ENCODE measurements around the gene CIB4.

Gene CIB4

DNA sequence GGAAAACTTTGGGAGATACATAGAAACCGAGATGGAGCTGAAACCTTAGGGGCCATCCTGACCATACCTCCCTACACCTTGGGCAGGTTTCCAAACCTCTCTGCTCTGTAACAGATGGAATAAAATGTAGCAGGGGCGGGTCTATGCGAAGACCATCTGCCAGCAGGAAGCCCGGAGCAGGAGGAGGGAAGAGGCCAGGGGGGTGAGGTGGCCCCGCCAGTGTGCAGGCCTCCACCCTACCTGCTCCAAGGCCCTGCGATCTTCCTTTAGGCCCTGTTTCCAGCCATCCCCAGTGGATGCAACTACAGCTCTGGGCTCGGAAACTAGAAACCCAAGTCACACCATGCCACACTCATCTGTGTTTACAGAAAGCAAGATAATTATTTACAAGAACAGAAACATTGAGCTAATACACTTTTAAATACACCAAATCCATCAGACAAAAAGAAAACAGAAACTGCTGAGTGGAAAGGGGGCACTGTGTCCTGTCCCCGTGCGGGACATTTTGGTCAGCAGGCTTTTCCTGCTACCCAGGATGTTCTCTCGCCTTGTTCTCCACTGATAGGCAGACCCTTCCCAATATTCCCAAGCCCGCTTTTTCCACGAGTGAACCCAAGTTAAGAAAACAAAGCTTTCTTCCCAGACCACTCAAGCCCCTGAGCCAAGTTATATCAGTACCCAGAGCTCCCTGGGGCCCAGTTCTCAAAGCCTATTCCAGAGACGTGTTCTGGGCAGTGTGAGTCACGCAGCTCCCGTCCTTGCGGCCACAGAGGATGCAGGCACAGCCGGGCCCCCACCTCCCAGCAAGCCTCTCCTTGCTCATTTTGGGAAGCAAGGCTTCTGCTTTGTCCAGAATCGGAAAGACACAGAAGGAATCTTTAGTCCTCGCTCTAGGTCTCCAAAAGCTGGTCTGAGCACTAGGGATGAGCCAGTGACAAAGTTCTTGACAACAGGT is 17.3 kb downstream of the CIB4 start:
- no peak for DNase-seq (ENCODE audit: low spot score)

DNA sequence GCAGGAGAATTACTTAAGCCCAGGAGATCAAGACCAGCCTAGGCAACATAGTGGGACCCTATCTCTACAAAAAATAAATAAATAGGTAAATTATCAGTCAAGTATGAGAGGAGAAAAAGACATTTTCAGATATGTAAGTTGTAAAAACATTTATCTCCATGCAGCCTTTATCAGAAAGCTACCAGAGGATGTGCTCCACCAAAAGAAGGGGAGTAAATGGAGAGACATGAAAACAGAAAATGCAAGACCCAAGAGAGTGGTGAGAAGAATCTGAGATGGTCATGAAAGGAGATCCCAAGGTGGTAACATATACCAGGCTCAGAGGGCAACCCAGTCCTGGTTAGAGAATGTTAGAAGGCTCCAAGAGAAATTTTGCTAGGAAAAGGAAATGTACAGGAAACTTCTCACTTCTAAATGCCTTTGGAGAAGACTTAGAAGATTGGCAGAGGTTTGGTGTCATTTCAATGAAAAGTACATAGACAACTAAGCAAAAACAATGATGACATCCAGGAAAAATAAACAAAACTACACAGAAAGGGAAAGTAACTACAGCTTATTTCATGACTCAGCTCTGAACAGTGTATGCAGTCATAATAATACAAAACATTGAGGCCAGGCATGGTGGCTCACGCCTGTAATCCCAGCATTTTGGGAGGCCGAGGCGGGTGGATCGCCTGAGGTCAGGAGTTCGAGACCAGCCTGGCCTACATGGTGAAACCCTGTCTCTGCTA is 19.5 kb downstream of the CIB4 start:
- no peak for DNase-seq (ENCODE audit: low spot score)

DNA sequence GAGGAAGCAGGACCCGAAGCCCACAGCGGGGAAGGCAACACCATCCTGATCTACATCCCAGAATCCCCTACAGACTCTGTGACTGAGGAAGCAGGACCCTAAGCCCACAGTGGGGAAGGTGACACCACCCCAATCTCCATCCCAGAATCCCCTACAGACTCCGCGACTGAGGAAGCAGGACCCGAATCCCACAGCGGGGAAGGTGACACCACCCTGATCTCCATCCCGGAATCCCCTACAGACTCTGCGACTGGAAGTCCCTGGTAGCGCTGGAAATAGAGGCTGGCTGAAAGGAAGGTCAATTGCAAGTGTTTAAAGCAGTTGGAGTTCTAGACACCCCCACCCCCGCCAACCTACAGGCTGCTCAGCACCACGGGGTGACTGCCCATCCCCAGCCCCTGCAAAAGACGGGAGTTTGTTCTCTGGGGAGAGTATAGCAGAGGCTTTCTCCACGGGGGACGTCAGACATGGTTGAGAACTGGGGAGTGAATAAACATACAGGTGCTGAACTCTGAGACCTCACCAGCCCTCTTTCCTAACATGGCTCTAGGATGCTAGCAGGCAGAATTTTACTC is 21.0 kb downstream of the CIB4 start:
- no peak for DNase-seq (ENCODE audit: low spot score)

DNA sequence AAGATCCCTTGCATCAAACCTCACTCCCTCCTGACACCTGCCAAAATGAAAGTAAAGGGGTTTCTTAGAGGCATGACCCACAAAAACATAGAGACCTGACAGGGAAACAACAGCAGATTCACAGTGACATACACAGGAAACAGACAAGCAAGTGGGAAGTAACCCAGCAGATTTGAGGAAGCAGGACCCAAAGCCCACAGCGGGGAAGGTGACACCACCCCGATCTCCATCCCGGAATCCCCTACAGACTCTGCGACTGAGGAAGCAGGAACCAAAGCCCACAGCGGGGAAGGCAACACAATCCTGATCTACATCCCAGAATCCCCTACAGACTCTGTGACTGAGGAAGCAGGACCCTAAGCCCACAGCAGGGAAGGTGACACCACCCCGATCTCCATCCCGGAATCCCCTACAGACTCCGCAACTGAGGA is 21.6 kb downstream of the CIB4 start:
- DNase-seq (ENCODE audit: low spot score), result no peak

DNA sequence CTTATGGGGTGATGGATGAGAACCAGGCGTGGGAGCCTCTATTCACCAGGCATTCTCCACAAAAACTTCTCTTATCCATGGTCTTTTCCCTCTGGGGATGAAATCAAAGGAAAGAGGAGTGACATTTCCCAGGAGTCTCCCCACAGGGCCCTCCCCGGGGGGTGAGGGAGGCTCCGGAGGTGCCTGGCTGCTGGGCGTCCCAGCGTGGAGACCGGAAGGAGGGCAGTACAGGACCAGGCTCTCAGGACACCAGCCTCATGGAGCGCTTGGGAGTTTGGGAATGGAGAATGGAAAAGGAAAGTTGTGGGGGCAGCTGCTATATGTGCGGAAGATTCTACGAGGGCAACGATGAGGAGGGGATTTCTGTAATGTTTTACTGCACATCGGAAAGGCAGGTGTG is 22.1 kb downstream of the CIB4 start:
- no peak for DNase-seq (ENCODE audit: low spot score)

DNA sequence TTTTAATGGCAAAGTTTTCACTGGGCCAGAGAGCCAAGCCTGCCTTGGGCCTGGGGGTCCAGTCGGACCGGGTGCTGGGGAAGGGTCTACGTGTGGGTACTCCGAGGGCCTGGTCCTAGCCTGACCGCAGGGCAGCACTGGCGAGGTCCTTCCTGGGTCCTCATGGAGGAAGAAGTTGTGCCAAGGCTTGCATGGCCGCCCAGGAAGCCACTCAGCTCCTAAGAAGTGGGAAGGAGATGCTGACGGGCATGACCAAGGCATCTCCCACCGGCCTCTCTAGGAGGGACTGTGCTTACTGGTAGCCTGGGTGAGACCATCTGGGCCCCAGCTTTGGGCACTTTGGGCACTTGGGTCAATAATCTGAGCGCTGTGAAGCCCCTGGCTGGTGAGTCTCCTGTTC is 22.6 kb downstream of the CIB4 start:
- DNase-seq (ENCODE audit: low spot score), result no peak

DNA sequence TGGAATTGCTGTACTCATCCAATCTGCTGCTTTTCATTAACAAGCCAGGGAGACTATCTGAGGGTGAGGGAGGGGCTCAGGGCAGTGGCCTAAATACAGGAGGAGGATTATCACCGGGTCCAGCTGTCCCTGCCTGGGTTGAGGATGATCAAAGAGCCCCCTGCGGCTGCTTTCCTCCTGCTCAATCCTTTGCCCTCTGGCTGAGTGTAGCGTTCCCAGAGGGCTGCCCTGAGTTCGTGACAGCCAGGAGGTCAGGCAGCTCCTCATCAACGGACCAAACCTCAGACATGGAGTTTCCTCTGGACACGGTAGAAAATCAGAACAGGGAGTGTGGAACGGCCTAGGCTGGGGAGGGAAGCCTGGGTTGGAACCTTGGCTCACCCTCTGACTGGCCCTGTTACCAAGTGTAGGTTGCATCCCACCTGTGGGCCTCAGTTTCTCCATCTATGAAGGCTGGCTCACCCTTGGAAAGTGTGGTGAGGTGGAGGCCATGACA is 23.5 kb downstream of the CIB4 start:
- no peak for DNase-seq (ENCODE audit: low spot score)

DNA sequence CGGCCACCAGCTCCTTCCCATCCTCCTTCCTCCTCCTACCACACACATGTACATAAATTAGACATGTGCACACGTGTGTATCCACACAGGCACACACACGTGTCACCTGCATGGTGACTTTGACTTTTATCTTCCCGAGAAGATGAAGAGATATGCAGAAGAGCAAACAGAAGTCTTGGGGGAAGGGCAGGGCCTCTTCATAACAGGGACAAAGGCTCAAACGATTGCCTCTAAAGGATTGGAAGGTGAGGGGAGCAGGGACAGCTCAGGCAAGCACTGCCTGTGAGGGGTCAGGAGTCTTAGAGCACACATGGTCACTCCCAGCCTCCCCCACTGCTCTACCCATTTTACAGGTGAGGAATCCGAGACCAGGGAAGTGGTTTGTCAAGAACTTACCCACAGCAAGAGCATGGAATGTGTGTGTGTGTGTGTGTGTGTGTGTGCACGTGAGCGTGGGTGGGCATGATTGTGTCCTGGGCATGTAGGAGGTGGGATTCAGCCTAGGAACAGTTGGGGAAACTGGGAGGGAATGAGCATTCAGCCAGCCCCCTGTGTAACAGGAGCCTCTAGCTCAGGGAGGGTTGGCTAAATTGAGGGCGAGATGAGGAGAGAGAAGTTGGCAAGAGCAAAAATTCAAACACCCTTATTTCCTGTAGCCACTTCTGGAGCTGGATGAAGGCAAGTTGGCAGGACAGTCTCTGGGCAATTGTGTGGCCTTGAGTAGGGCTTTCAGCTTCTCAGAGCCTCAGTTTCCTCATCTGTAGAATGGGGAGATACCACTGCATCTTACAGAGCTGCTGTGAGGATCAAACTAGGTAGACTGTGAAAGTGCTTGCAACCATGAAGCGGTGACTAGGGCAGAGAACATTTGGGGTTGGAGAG is 24.2 kb downstream of the CIB4 start:
- DNase-seq (ENCODE audit: low spot score), result no peak

DNA sequence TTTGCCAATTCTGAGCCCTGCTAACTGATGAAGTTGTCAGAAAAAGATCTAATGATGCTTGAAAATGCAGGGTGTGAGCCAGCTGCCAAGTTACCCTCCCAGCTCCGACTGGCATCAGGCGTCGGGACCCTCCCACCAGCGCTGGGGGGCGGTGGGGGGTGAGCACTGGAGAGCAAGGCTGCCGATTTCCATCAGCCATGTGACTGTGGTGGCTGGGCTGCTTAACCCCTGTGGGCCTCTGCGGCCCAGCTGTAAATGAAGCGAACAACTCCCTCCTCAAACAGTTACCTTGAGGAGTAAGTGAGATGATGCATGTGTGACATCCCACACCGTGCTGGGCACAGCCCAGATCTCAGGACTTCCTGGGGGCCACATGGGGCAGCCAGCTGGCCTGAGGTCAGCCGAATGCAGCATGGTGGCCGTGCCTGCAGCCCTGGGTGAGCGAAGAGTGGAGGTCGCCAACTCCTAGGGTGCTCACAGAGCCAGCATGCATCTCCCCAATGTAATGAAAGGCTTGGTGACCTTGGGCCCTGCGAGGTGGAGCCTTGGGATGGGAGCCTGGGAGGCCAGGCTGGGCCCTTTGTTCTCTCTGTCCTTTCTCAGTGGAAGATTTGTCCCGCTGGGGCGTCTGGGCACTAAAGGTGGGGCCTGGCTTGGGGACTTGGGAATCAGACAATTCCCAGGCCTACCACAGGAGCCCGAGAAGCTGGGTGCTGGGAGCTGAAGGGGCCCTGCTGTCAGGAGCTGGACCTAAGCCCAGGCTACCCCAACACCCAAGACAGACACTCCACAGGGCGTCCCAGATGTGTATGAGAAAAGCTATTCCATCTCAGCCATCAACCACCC is 25.1 kb downstream of the CIB4 start:
- DNase-seq (ENCODE audit: low spot score), result no peak

DNA sequence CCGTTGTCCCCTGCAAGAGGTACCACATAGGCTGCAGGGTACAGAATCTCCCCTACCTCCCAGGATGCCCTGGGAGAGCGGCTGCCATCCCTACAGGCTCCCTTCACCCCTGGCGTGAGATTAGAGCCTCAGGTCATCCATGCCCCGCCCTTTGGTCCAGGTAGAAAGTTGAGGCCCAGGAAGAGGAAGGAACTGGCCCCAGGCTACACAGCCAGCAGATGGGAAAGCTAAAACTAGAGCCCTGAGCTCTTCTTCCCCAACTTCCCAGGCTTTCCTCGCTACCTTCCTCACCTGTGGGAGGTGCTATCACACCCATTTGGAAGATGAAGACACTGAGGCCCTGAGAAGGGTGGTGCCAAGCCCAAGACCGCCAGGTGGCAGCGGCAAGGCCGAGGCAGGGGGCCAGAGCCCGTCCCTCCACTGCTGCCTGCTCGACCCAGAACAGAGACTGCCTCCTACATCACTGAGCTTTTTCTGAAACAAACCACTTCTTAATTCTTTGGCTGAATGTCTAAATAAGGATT is 25.8 kb downstream of the CIB4 start:
- DNase-seq (ENCODE audit: low spot score), result no peak

DNA sequence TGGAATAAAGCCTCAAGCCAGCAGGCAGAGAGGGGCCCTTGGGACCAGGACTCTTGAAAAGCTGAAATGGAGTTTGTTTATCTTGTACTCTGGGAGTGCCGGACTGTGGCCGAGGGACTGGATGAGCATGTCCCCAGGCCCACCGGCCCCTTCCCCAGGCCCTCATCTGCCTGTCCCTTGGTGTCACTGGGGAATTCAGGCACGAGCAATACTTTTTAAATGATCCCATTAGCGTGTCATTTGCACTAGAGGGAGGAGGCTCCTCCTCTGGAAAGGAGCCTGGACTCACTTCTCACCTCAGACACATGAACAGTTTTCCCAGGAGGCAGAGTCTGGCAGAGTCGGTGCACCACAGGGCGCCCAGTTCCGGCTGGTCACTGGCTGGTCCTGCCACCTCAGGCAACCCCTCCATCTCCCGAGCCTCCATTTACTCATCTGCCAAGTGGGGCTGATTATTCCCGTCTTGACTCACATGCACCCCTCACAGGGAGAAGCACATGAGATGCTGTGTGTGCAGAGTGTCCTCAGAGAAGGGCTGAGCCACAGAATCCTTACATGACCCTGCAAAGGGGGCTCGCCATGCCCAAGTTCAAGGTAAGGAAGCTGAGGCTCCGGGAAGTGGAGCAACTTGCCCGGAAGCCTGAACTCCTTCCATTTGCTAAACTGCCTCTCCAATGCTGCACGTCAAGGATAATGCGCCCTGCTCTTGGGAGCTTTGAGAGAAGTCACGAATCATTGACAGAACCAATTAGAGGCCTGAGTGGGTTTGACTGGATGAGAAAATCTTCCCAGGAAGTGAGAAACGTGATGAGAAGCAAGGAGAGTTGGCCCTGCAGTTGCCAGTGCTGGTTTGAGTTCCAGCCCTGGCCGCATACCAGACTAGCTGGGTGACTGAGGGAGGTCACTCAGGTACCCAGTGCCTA is 26.7 kb downstream of the CIB4 start:
- DNase-seq (ENCODE audit: low spot score), result no peak

DNA sequence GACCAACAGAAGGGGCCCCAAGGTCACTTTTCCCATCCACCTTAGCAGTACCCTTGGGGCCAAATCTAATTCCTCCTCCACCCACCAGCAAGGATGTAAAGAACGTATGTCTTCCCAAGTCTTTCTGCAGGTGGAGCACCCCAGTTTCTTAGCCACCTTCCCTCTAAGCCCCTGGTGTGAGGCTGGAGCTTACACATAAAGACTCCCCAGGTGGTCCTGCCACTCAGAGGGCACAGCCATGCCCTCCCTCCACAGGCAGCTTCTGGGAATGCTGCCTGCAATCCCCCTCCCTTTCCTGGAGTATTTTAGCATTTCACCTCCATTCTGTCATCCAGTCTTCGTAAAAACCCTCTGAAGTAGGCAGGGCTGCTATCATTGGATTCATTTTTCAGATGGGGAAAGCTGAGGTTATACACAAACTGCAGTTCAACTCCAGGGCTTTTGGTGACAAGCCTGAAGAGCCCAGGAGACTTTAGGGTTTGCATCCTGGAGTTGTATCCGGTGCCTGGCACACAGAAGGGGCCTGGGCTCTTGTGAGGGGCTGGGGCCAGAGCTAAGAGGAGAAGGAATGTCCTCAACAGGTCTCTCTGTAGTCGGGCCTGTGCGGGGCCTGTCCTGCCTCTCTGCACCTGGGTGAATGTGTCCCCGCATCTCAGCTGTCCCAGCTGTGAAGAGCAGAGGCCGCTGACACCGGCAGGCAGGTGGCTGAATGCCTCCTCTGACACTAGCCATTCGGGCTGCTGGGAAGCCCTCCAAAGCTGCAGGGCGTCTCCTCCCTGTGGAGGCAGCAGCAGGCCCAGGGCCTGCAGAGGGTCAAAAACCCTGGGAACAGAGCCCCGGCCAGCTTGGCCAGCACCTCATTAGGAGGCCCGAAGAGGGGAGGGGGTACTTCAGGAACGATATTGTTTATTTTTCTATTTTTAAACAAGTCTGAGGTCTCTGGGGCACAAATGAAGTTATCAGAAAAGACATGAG is 27.6 kb downstream of the CIB4 start:
- DNase-seq (ENCODE audit: low spot score), result no peak

DNA sequence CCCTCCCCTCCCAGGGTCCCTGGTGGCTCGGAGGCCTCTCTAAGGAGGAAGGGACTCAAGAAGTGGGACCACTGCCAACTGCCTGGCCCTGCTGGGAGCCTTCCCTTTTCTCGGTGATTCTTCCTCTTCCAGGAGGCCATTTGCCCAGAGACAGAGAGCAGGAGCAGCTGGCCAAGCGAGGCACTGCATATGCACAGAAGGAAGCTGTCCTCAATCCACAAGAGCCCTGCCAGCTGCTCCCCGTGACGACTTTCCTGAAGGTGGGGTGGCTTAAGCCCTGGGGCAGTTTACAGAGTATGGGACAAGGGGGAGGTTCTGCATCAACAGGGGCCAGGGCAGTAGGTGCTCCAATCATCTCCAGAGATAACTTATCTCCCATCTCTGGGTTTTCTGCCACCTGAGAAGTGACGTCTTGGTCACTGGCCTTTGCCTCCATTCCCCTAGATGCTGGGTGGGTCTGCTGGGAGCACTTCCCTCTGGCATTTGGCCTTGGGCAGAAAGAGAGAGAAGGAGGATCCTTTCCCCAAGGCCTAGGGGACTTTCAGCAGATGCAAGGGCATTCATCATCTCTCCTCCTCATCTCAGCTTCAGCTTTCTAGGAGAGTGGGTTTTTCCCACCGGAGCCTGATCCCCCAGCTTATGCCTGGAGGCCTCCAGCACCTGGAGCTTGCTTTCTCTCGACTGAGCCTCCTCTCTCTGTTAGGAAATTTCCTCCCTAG is 28.5 kb downstream of the CIB4 start:
- DNase-seq (ENCODE audit: low spot score), result no peak

DNA sequence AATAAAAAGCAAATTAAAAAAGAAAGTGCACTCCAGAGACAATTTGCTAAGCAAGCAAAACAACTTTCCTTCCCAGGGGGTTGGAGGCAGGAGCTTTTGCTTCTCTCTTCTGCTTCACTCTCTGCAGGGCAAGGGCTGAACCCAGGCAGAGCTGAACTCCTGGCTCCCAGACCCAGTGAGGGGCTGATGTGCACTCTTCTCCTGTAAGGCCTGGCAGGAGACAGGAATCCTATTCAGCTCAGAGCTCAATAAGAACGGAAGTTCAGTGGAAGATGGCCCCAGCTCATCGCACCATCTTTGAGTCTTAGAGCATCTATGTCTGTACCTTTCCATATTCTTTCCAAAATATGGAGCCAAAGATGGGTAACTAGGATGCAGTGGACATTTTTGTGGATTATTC is 29.1 kb downstream of the CIB4 start:
- no peak for DNase-seq (ENCODE audit: low spot score)

DNA sequence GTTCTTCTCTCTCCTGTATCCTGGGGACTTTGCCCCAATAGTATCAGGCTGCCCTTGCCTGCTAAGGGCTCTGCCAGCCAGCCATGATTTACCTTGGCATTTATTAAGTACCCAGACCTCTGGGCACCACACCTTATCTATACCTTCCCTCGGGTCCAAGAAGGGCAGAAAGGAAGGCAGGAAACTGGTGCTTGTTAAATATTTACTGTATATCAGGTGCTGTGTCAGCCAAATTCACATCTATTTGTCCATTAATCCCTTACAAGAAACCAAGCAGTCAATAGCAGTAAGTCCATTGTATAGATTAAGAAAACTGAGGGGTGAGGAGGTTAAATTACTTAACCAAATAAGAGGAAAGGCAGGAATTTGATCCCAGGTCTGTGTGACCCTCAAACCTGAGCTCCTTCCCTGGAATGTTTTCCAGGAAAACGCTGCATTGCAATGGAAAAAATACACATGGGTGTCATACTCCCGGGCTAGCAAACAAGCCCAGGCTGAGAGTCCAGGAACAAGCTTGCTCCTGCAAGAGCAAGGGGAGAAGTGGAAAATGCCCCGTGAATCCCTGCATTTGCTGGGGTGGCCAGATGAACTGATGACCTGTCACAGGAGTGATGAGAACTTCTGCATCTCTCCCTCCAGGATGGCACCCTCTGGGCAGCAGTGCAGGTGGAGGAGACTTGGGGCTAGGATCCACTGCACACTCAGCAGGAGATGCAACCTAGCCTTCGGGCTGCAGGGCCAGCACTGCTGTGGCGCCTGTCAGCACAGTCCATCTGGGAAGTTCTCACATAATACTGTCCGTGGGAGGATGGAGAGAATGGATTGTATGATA is 30.4 kb downstream of the CIB4 start:
- DNase-seq (ENCODE audit: low spot score), result no peak

DNA sequence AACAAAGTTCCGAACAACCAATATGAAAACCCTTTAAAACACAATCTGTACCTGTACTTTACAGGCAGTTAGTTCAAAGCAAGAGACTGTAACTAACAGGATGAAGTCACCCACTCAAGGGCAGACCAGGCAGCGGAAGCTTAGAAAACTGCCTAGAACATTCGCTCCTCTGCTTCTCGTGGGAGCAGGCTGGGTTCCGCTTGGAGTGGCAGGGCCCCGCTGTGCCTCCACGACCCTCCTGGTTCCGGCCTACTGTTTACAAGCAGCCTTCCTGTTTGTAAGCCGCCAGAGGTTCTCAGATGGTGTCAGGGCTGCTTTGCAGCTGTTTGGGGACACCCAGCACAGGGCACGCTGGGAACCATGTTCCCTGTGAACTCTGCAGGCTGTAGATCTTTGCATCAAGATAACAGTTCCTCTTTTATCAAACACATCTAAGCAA is 31.3 kb downstream of the CIB4 start:
- no peak for DNase-seq (ENCODE audit: low spot score)

Data from SK-N-DZ (cell line).